Measurements from ENCODE around the gene PDE11A. TPM values are rescaled to one million over a fixed set of nuclear protein-coding genes. Genes with fewer than 3 reads are reported as not detected.

Gene PDE11A
- total and polyA plus RNA-seq, 2 of the 8 experiments (the other 6 are each of a cell fraction or from before 2014, with no cell fraction given) = 0.19 to 0.23 TPM

GRCh38 chr2:177703159-177703558 is 369.4 kb downstream of the PDE11A start:
- H3K23ac ChIP-seq (ENCODE audit: insufficient read length) = no peak overlapping the region
- no peak overlapping the region for H2BK5ac ChIP-seq (ENCODE audit: low read depth, low read length)
- no peaks in the 10 kb centered on the region for H3K36me3 ChIP-seq (ENCODE audit: control insufficient read depth in 2 of 4, insufficient read depth in 4 of 4, low read length in 3 of 4)
- no peak overlapping the region for H3K27ac ChIP-seq (ENCODE audit: low read depth, low read length)
- H3K56ac ChIP-seq (replicated peaks; ENCODE audit: insufficient read length, low read depth, low read length) = no peak overlapping the region
- no peak overlapping the region for H3K4me3 ChIP-seq (ENCODE audit: extremely low read depth in 1 of 4, insufficient read depth in 2 of 4, low read depth in 3 of 4, low read length in 4 of 4)
- no peaks in the 10 kb centered on the region for H3K79me2 ChIP-seq (ENCODE audit: control insufficient read depth in 1 of 2, insufficient read depth in 2 of 2, low read length in 2 of 2)
- H3K14ac ChIP-seq (ENCODE audit: insufficient read length) = no peak overlapping the region
- no peaks in the 10 kb centered on the region for H3K79me1 ChIP-seq (ENCODE audit: low read depth, low read length)
- H2BK20ac ChIP-seq (ENCODE audit: low read length) = no peak overlapping the region
- no peaks in the 10 kb centered on the region for H4K20me1 ChIP-seq (replicated peaks in 1 of 2; ENCODE audit: control insufficient read depth in 1 of 2, insufficient read depth in 2 of 2, low read length in 2 of 2)
- no peak overlapping the region for H3K4me2 ChIP-seq (ENCODE audit: insufficient read depth in 1 of 2, low read depth in 2 of 2, low read length in 2 of 2)
- ChIA-PET POLR2A (ENCODE audit: partially characterized antibody) (no interaction called here), CTCF (ENCODE audit: partially characterized antibody) (interaction anchor here (0.7 to 1.4 kb wide), 4 partner anchors 13 to 98 kb away, joined by 3 to 4 read pairs (median 3); no protein-coding TSS in a partner anchor)
- H4K91ac ChIP-seq (replicated peaks; ENCODE audit: insufficient read length, low read length) = no peak overlapping the region
- H3K4ac ChIP-seq (replicated peaks; ENCODE audit: insufficient read length, low read depth, low read length) = no peak overlapping the region
- H4K8ac ChIP-seq (ENCODE audit: extremely low read depth, insufficient read depth, low read length) = no peak overlapping the region
- H3K27me3 ChIP-seq (replicated peaks in 1 of 4; ENCODE audit: control insufficient read depth in 3 of 4, extremely low read depth in 1 of 4, insufficient read depth in 3 of 4, low read length in 3 of 4) = peaks cover 0 to 1% (median 0%) of the 10 kb centered on the region in 4 experiments; a peak in 1 of 7 replicates
- peak; percentile 66; the same call in 1 of the 2 replicates for TF ChIP-seq KDM1A (IDR thresholded peaks at IDR 0.05; ENCODE audit: borderline replicate concordance, low read length)
- TF ChIP-seq CBX8 (IDR thresholded peaks at IDR 0.05; ENCODE audit: borderline replicate concordance, low read depth, low read length) = no peak
- H2AFZ ChIP-seq (ENCODE audit: low read length) = no peak overlapping the region
- H2BK120ac ChIP-seq (replicated peaks; ENCODE audit: low read depth, low read length) = no peak overlapping the region
- H2BK12ac ChIP-seq (ENCODE audit: low read depth, low read length) = no peak overlapping the region
- DNase-seq (ENCODE audit: low read depth in 1 of 2, low spot score in 2 of 2) (no peak), FAIRE-seq (no peak)
- H2BK15ac ChIP-seq (ENCODE audit: low read length) = no peak overlapping the region
- no peak overlapping the region for H2AK5ac ChIP-seq (ENCODE audit: low read depth, low read length)
- no peak overlapping the region for H4K5ac ChIP-seq (ENCODE audit: insufficient read length, low read depth, low read length)
- no peaks in the 10 kb centered on the region for H3K23me2 ChIP-seq (ENCODE audit: low read depth, low read length)
- WGBS, 2 experiments (ENCODE audit: extremely low coverage in 1 of 2, insufficient coverage in 1 of 2, insufficient read length in 1 of 2, insufficient replicate concordance in 2 of 2, low coverage in 1 of 2, low lambda C conversion rate in 2 of 2, missing lambda C conversion rate in 1 of 2) = 92% methylated on average over 1 of the region's 1 CpG; no CpG with 5 or more reads in 1 of the 2 experiments
- H3K9ac ChIP-seq (replicated peaks in 1 of 4; ENCODE audit: extremely low read depth in 1 of 4, low read depth in 3 of 4, low read length in 3 of 4) = no peak overlapping the region
- no peaks in the 10 kb centered on the region for H3K4me1 ChIP-seq (replicated peaks in 1 of 4; ENCODE audit: control insufficient read depth in 3 of 4, insufficient read depth in 4 of 4, low read length in 3 of 4)
- H3K18ac ChIP-seq (ENCODE audit: extremely low read depth, low read length) = no peak overlapping the region
- no peaks in the 10 kb centered on the region for H3K9me3 ChIP-seq (ENCODE audit: insufficient read depth in 2 of 2, low read depth in 1 of 2, low read length in 1 of 2)

All from H1 (cell line).